PC-3 (cell line): ENCODE measurements around the gene SH3BGR.

Source experiments
- CTCF ChIP-seq: fragments of 300-600 bp; sonication (generic); conservative IDR thresholded peaks from 2 replicates; pipeline ENCODE4 v1.5.1; 2017; ENCODE audit warnings: antibody characterized with exemption, low read depth, mild to moderate bottlenecking, low read length
- EZH2 ChIP-seq: fragments of 300-600 bp; sonication (generic); IDR thresholded peaks from one replicate; pipeline ENCODE4 v1.6.1; 2017; ENCODE audit warnings: antibody characterized with exemption, mild to moderate bottlenecking, low read length; ENCODE audit not compliant: unreplicated experiment

- TF ChIP-seq CTCF (no peak), EZH2 (no peak)
These were observed 21.3 kb upstream of the SH3BGR start for GRCh38 chr21:39430457-39430856.
